ENCODE data around the gene CREB1.
"Not testable (repeated sequence)": the region's sequence is repeated elsewhere in the genome, so short reads cannot be mapped to it uniquely, and the experiment has no call there.

CREB1 gene

GRCh38 chr2:207529330-207530159 lies at the start of gene CREB1:
TSS of gene CREB1 (plus strand) at chr2:207529962. CDS start at chr2:207555636, 25,674 bp downstream.
- DNase-seq, result peak; percentile 37

DNA sequence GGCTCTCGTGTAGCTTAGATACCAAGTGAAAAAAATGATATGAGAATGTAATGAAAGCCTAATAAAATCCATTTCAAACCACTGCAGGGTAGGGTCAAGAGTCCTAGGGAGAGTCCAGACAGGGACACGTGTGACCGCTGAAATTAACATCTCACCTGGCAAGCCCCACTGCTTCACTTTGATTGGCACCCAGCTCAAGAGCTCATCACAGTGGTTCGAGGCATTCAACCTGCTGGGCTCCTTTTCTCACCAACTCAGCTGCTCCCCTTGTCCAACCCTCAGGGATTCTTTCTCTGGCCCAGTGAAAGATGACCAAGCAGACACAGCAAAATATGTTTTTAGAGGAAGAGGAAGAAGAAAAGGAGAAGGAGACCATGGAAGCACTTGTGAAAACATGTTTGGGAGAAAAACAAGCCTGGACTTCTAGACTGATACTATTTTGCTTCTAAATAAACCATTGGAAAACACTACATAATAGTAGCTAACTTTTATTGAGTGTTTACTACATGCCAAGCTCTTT lies 49.2 kb upstream of the CREB1 start:
- no peak for DNase-seq

- DNase-seq, result no peak
Observed at GRCh38 chr2:207481924-207482323, 47.8 kb upstream of the CREB1 start.

DNA sequence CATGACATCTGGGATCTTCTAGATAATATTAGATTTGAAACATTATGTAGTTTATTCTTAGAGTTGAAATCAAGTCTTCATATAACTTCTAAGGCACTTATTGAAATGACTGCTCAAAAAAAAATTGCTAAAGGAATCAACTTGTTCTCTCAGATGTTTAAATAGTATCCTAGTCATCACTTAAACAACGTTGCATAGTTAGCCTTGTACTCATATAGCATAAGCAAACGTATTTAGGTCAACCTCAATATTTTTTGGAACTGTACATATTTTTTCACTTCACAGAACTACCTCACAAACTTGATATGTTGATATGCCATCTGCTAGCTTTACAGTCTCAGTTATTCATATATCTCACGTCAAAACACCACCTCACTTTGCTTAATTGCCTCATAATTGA lies 47.1 kb upstream of the CREB1 start:
- no peak for DNase-seq

- DNase-seq, result no peak
Observed at GRCh38 chr2:207483066-207483465, 46.7 kb upstream of the CREB1 start.

GRCh38 chr2:207483477-207483876 lies 46.3 kb upstream of the CREB1 start:
- no peak for DNase-seq

GRCh38 chr2:207484444-207485391 lies 45.0 kb upstream of the CREB1 start:
- no peak for DNase-seq

DNA sequence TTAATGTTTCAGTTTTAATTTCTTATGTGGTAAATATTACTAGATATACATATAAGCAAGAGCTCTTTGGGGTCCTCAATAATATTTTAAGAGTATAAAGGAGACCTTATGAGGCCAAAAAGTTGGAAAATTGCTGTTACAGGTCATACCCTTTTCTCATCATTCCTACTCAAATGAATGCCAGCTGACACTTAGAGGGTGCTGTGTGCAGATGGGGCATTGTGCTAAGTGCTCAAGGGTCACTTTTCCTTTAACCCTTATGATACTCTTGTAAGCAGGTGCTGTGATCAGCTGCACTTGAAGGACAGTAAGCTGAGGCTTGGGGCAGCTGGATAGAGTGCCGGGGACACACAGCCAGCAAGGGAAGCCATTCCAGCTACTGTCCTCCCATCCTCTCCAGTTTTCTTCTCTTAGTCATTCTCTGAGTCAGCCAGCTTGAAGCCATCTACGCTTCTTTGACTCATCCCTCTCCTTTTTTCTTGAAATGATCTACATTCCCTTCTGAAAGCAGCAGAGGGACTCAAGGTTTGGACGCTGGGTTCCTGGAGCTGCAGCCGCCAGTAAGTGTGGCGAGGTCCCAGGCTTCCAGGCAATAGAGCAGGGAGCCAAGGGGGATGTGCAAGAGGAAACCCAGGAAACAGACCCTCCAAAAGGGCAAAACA lies 42.0 kb upstream of the CREB1 start:
- no peak for DNase-seq

DNA sequence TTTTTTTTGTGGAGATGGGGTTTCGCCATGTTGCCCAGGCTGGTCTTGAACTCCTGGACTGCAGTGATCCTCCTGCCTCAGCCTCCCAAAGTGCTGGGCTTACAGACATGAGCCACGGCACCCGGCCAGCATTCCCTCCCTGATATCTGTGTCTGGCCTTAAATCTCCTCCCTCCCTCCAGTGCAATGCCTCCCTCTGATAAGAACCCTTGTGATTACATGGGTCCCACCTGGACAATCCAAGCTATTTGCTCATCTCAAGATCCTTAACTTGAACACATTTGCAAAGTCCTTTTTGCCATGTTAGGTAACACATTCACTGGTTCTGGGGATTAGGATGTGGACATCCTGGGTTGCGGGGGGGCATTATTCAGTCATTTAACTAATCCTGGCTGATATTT lies 40.5 kb upstream of the CREB1 start:
- DNase-seq, result no peak

DNA sequence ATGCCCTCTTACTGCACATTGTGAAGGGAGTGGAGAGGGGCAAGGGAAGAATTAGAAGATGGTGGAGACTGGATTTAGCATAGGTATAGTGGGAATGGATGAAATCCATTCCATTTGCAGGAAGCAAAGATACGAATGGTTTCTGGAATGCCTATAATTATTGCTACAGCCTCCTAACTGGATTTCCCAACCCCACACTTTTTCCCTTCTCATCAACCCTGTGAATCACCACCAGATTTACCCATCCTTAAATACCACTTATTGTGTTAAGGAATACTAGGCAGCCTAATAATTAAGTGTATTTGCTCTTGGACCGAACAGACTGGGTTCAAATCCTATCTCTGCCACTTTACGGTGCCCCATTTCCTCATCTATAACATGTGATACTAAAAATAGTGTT lies 39.3 kb upstream of the CREB1 start:
- DNase-seq, result no peak

DNA sequence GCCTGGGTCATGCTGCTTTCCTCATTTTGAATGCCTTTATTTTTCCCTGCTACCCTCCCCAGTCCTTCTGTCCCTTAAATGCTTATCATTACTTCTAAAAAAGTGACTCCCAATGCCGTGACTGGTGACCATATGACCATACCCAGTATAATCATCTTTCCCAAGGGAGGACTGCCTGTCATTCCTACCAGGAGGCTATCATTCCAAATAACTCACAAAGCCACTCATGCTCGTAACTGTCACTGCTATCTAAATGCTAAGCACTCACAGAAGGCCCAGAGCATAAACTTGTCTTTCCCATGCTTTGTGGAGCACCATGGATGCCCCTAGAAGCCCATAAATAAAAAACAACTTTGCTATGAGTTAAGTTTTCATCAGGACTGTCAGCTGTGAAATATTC lies 38.7 kb upstream of the CREB1 start:
- no peak for DNase-seq

DNA sequence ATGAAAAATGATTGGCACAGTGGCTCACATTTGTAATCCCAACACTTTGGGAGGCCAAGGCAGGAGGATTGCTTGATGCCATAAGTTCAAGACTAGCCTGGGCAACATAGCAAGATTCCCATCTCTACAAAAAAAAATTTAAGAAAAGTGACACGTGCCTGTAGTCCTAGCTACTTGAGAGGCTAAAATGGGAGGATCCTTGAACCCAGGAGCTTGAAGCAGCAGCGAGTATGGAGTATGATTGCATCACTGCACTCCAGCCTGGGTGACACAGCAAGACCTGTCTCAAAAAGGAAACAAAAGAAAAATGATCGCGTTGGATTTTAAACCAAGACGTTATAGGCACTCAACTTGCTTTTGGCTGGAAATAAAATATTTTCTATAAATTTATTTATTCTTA lies 37.8 kb upstream of the CREB1 start:
- DNase-seq, result no peak

- no peak for DNase-seq
Observed at GRCh38 chr2:207492461-207492860, 37.3 kb upstream of the CREB1 start.

- DNase-seq, result no peak
Observed at GRCh38 chr2:207494137-207494536, 35.6 kb upstream of the CREB1 start.

GRCh38 chr2:207496936-207497335 lies 32.8 kb upstream of the CREB1 start:
- not testable (repeated sequence) for DNase-seq

DNA sequence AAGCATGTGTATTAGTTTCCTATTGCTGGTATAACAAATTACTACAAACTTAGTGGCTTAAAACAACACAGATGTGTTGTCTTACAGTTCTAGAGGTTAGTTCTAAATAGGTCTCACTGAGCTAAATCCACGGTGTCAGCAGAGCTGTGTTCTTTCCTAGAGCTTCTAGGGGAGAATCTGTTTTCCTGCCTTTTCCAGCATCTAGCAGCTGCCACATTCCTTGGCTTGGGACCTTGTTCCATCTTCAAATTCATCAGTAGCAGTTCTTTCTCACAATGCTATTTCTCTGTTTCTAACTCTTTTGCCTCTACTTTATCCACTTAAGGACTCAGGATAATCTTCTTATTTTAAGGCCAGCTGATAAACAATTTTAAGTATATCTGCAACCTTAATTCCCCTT lies 32.2 kb upstream of the CREB1 start:
- no peak for DNase-seq

- DNase-seq, result no peak
Observed at GRCh38 chr2:207498427-207498826, 31.3 kb upstream of the CREB1 start.

GRCh38 chr2:207499114-207499513 lies 30.6 kb upstream of the CREB1 start:
- DNase-seq, result no peak

DNA sequence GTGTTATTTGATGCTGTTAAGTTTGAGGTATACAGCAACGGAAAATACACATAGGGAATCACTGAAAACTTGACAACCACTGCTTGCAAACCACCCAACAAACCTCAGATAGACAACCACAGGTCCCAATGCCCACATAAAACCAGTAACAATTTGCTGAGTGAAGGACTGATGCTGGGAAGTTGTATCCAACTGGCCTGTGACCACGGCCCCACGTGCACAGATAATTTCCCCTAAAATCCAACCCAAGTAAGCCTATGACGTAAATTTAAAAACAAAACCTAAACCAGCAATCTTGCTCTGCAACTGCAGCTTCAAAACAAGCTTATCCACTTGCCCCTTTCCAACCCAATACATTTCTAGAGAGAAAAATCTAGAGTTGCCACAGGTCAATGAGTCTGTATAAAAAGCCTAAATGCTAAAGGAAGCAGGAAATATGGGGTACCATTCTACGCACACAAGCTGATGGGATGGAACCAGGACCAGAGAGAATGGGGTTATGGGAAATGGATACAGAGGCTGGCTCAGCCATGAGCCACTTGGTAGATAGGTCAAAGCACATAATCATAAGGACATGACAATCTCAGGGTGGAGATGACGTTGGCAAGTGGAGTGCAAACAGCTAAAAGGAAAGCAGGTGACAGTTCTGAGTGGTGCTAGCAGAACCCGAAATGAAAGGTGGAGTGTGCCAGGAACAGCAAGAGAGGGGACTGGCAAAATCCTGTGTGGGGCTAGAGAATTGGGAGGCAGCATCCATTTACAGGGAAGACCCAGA lies 27.8 kb upstream of the CREB1 start:
- no peak for DNase-seq

GRCh38 chr2:207502577-207503198 lies 27.1 kb upstream of the CREB1 start:
- DNase-seq, result no peak

- DNase-seq, result no peak
Observed at GRCh38 chr2:207503234-207503633, 26.5 kb upstream of the CREB1 start.
